Effector memory CD4-positive, alpha-beta T cell (primary cell): ENCODE results near the gene SMIM41.

Experiments used
- DNase-seq, 3 donors: peaks; one replicate each; pipeline ENCODE4 v3.0.0-alpha.2; 2020
- H3K27ac ChIP-seq: 2 replicates; pipeline ENCODE4 v1.7.0; 2013; ENCODE audit warnings: mild to moderate bottlenecking, low read length, moderate library complexity; ENCODE audit not compliant: insufficient read depth, poor library complexity, severe bottlenecking
- H3K27me3 ChIP-seq: replicated peaks from 2 replicates; pipeline ENCODE4 v1.7.0; 2013; ENCODE audit warnings: mild to moderate bottlenecking, low read length; ENCODE audit not compliant: insufficient read depth, control insufficient read depth, poor library complexity, severe bottlenecking
- H3K36me3 ChIP-seq: 2 replicates; pipeline ENCODE4 v1.7.0; 2013; ENCODE audit warnings: mild to moderate bottlenecking, low read length, moderate library complexity; ENCODE audit not compliant: control insufficient read depth, insufficient read depth
- H3K4me1 ChIP-seq: 2 replicates; pipeline ENCODE4 v1.7.0; 2013; ENCODE audit warnings: low read length, mild to moderate bottlenecking; ENCODE audit not compliant: control insufficient read depth, insufficient read depth, poor library complexity, severe bottlenecking
- H3K4me3 ChIP-seq: 2 replicates; pipeline ENCODE4 v1.7.0; 2013; ENCODE audit warnings: low read length, low read depth, mild to moderate bottlenecking; ENCODE audit not compliant: insufficient read depth, poor library complexity, severe bottlenecking
- H3K9me3 ChIP-seq: 2 replicates; pipeline ENCODE4 v1.7.0; 2013; ENCODE audit warnings: mild to moderate bottlenecking, low read length, moderate library complexity; ENCODE audit not compliant: control insufficient read depth

The SMIM41 gene

GRCh38 chr12:52078276-52078675, 1.2 kb upstream of the SMIM41 start:
- Histone ChIP-seq H3K4me3 (no peak overlapping the region), H3K27ac (no peak overlapping the region), H3K27me3 (no peaks in the 10 kb centered on the region), H3K9me3 (no peaks in the 10 kb centered on the region), H3K4me1 (peaks cover 6% of the 10 kb centered on the region), H3K36me3 (peaks cover 49% of the 10 kb centered on the region)
- no peak for DNase-seq

DNA sequence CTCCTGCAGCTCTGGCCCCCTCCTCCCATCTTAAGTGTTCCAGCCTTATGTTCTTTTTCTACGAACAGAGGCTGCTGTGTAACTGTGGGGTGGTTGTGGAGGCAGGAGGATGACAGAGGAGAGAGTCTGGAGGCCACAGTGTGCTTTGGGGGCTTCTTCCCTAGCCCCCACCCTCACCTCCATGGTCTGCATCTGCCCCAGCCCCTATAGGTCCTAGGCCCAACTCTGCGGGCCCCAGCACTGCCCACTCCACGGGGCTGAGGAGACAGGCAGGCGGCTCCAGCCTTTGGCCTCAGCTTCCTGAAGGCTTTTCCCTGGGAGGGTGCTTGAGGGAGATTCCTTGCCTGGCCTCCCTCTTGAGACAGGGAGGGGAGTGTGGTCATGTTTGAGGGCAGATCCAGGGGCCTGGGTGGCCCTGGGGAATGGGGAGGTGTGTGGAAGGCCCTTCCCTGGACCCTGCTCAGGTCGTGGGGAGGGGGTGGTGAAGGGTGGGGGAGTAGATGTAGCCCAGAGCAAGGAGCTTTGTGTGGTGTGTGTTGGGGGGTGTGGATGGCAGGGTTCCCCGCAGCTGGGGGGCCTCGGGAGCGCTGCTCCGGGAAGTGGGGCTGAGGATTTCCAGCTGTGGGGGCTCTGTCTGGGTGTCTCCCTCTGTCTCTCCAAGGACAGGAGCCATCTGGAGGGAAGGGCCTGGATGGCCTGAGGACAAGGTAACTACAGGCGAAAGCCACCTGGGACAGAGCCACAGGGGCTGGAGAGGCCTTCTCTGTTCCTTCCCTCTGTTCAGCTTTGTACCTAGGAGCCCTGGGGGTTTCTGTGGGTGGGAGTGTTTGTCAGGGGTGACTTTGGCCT, 1.1 kb downstream of the SMIM41 start:
- no peak for DNase-seq
- no peaks in the 10 kb centered on the region for H3K27me3 ChIP-seq
- no peak overlapping the region for H3K27ac ChIP-seq
- peaks cover 28% of the 10 kb centered on the region for H3K36me3 ChIP-seq
- H3K4me1 ChIP-seq: peaks cover 6% of the 10 kb centered on the region
- no peak overlapping the region for H3K4me3 ChIP-seq
- no peaks in the 10 kb centered on the region for H3K9me3 ChIP-seq

GRCh38 chr12:52081263-52081733, 1.8 kb downstream of the SMIM41 start:
- H3K4me3 ChIP-seq: no peak overlapping the region
- peaks cover 6% of the 10 kb centered on the region for H3K4me1 ChIP-seq
- no peaks in the 10 kb centered on the region for H3K9me3 ChIP-seq
- H3K27me3 ChIP-seq: no peaks in the 10 kb centered on the region
- no peak for DNase-seq
- no peak overlapping the region for H3K27ac ChIP-seq
- peaks cover 21% of the 10 kb centered on the region for H3K36me3 ChIP-seq

DNA sequence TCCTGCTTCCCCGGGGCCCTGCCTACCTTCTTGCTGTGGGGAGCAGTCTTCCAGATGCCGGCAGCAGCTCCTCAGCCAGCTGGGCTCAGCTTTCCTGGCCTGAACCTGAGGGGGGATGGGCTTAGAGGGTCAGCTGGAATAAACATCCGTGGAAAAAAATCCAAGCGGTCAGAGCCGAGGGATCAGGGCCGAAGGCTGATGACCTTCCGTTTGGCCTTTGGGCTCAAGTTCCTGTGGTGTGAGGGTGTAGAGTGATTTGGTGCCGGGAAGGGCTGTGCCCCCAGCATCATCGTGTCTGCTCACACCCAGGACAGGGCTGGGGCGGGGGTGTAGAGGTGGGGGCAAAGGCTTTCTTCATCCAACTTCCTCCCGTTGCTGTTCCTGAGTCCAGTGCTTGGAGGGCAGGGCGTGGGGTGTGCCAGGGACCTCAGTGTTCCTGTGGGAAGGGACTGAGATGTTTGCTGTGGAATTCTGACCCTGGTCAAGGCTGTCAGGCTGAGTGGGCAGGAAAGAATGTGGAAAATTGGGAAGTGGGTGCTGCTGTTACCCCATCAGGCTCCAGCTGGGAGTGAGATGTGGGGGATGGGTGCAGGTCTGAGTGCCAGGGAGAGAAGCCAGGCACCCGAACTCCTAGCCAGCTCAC, 2.6 kb downstream of the SMIM41 start:
- no peak for DNase-seq
- Histone ChIP-seq H3K27ac (no peak overlapping the region), H3K4me3 (no peak overlapping the region), H3K36me3 (peaks cover 13% of the 10 kb centered on the region), H3K4me1 (peaks cover 6% of the 10 kb centered on the region), H3K27me3 (no peaks in the 10 kb centered on the region), H3K9me3 (no peaks in the 10 kb centered on the region)

GRCh38 chr12:52082669-52082987, 3.1 kb downstream of the SMIM41 start:
- Histone ChIP-seq H3K36me3 (peaks cover 11% of the 10 kb centered on the region), H3K4me3 (no peak overlapping the region), H3K9me3 (no peaks in the 10 kb centered on the region), H3K4me1 (peaks cover 6% of the 10 kb centered on the region), H3K27ac (no peak overlapping the region), H3K27me3 (no peaks in the 10 kb centered on the region)
- no peak for DNase-seq

DNA sequence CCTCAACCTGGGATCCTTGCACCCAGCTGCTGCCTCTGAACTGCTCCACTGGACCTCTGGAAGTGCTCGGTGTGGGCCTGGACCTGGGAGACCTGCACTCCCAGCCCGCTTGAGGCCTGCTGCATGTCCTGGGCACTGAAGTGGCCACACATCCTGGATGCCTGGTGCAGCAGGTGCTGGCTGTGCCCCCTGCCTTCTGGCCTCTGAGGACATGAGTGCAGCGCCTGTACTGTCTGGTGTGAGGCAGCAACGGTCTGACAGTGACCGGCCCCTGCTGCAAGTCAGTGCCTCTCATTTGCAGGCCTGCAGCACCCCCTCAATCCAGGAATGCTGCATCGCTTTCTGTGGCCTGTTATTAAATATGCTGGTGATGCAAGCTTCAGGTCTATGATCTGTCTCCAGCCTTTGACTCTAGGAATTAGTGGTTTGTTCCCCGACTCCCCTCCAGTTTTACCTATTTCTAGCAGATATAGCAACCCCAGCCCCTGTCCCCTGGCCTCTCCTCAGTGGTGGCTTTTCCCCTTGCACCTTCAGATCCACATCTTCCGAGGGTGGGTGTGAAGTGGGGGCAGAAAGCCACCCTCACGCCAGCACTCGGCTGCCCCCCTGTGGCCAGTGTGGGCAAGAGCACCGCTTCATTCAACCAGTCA, 3.6 kb downstream of the SMIM41 start:
- Histone ChIP-seq H3K9me3 (no peaks in the 10 kb centered on the region), H3K36me3 (peaks cover 8% of the 10 kb centered on the region), H3K27me3 (no peaks in the 10 kb centered on the region), H3K27ac (no peak overlapping the region), H3K4me1 (peaks cover 6% of the 10 kb centered on the region), H3K4me3 (no peak overlapping the region)
- DNase-seq: peak; percentile 45 to 52 (median 50)

DNA sequence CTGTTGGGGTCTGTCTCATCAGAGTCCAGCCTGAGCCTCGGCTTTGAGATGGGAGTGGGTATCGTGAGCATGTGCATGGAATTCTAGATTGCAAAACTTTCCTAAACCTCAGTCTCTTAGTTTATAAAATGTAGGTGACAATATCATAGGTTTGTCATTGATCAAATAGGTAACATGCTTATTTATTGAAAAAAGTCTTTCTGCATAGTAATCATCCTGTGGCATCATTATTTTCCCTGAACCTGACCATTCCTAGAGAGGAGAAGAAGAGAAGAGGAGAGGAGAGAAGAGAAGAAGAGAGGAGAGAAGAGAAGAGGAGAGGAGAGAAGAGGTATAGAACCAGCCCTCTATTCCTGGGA, 4.1 kb downstream of the SMIM41 start:
- DNase-seq: no peak
- no peak overlapping the region for H3K27ac ChIP-seq
- no peaks in the 10 kb centered on the region for H3K9me3 ChIP-seq
- H3K4me3 ChIP-seq: no peak overlapping the region
- H3K36me3 ChIP-seq: peaks cover 3% of the 10 kb centered on the region
- H3K27me3 ChIP-seq: no peaks in the 10 kb centered on the region
- H3K4me1 ChIP-seq: peaks cover 6% of the 10 kb centered on the region

- Histone ChIP-seq H3K36me3 (no peaks in the 10 kb centered on the region), H3K27ac (no peak overlapping the region), H3K4me3 (no peak overlapping the region), H3K9me3 (no peaks in the 10 kb centered on the region), H3K27me3 (no peaks in the 10 kb centered on the region), H3K4me1 (peaks cover 6% of the 10 kb centered on the region)
- DNase-seq: no peak
Observed at GRCh38 chr12:52084491-52085231, 5.2 kb downstream of the SMIM41 start.

DNA sequence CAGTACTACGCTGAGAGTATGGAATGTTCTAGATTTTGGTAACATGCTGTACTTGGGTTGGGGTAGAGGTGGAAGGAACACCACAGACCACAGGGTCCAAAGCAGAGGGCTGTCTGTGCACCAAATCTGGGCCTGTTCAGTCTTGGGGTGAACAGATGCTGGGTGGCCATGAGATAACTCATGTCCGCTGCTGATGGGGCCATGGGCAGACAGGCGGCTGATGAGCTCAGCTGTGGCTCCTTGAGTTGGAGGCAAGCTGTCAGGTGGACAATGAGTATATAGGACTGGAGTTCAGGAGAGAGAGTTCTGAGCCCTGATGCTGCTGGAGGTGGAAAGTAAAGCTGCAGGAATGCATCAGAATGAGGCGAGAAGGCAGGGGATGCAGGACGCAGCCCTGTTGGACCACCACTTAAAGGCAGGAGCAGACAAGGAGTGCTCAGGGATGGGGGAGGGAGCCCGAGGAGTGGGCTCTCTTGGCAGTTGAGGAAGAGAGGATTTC, 6.2 kb downstream of the SMIM41 start:
- H3K27me3 ChIP-seq: no peaks in the 10 kb centered on the region
- H3K27ac ChIP-seq: no peak overlapping the region

More for the DNA sequence above, 6.2 kb downstream of the SMIM41 start:
- no peaks in the 10 kb centered on the region for H3K36me3 ChIP-seq
- no peak for DNase-seq
- H3K9me3 ChIP-seq: no peaks in the 10 kb centered on the region
- H3K4me1 ChIP-seq: peaks cover 6% of the 10 kb centered on the region
- no peak overlapping the region for H3K4me3 ChIP-seq
